K562 (cell line): Measurements from ENCODE around the gene LRRC75A. TPM values are rescaled to one million over a fixed set of nuclear protein-coding genes. Genes with fewer than 3 reads are reported as not detected.

Source experiments
- CEBPB ChIP-seq: fragments of 450-650 bp; IDR thresholded peaks from 2 replicates; pipeline ENCODE4 v1.6.1; 2016; ENCODE audit warnings: missing genetic modification characterization, missing compliant biosample characterization
- CHD2 ChIP-seq: IDR thresholded peaks from 2 replicates; pipeline ENCODE4 v1.6.1; 2011; ENCODE audit warnings: low read depth, low read length
- EGR1 ChIP-seq: fragments of 450-650 bp; conservative IDR thresholded peaks from 2 replicates; pipeline ENCODE4 v1.6.1; 2017; ENCODE audit warnings: mild to moderate bottlenecking
- EWSR1 ChIP-seq: fragments of 450-650 bp; IDR thresholded peaks from 2 replicates; pipeline ENCODE4 v1.6.1; 2018; ENCODE audit warnings: borderline replicate concordance, mild to moderate bottlenecking, low read depth, moderate library complexity; ENCODE audit not compliant: partially characterized antibody
- FOXA1 ChIP-seq: fragments of 450-650 bp; IDR thresholded peaks from 2 replicates; pipeline ENCODE4 v1.6.1; 2016; ENCODE audit warnings: mild to moderate bottlenecking, borderline replicate concordance
- GATAD2B ChIP-seq: fragments of 450-650 bp; IDR thresholded peaks from 2 replicates; pipeline ENCODE4 v1.6.1; 2017; ENCODE audit warnings: mild to moderate bottlenecking, borderline replicate concordance
- HMBOX1 ChIP-seq: sonication (generic); IDR thresholded peaks from 2 replicates; pipeline ENCODE4 v1.6.1; 2016
- JUND ChIP-seq, 2 experiments: IDR thresholded peaks; 2 replicates in 1 of 2; 3 replicates in 1 of 2; pipeline ENCODE4 v1.6.1; 2011; ENCODE audit warnings: borderline replicate concordance in 2 of 2, low read depth in 2 of 2, low read length in 2 of 2, improper control_type of control experiment in 1 of 2, missing biosample characterization in 1 of 2, missing genetic modification characterization in 1 of 2, missing genetic modification reagents in 1 of 2
- LCOR ChIP-seq: sonication (generic); formaldehyde crosslinking; IDR thresholded peaks from 2 replicates; pipeline ENCODE4 v1.8.0; 2022; ENCODE audit warnings: mild to moderate bottlenecking, missing genetic modification reagents
- NELFE ChIP-seq: IDR thresholded peaks from 2 replicates; pipeline ENCODE4 v1.6.1; 2011; ENCODE audit warnings: mild to moderate bottlenecking; ENCODE audit not compliant: insufficient read depth, insufficient read length
- NR2C2 ChIP-seq, 2 experiments: fragments of 200-800 bp in 1 of 2; sonication (Bioruptor generic) in 1 of 2; sonication (generic) in 1 of 2; formaldehyde crosslinking in 1 of 2; IDR thresholded peaks; 2 replicates each; pipeline versions ENCODE4 v1.6.1 to v1.8.0; 2016 to 2022; ENCODE audit warnings: mild to moderate bottlenecking in 1 of 2, missing compliant biosample characterization in 1 of 2, missing genetic modification characterization in 1 of 2, missing genetic modification reagents in 1 of 2
- NR4A1 ChIP-seq, 2 experiments: fragments of 250-450 bp in 1 of 2; fragments of 450-650 bp in 1 of 2; sonication (Bioruptor Pico) in 1 of 2; IDR thresholded peaks; 2 replicates each; pipeline versions ENCODE4 v1.4.0 to v1.6.1; 2016 to 2020; ENCODE audit warnings: mild to moderate bottlenecking in 2 of 2, missing compliant biosample characterization in 1 of 2, missing genetic modification characterization in 1 of 2, moderate library complexity in 1 of 2
- SMARCC2 ChIP-seq: fragments of 450-650 bp; IDR thresholded peaks from 2 replicates; pipeline ENCODE4 v1.6.1; 2017; ENCODE audit warnings: antibody characterized with exemption, moderate library complexity, mild to moderate bottlenecking, low read depth
- SOX6 ChIP-seq: fragments of 450-650 bp; IDR thresholded peaks from 2 replicates; pipeline ENCODE4 v1.6.1; 2014; ENCODE audit warnings: mild to moderate bottlenecking
- SUPT5H ChIP-seq: fragments of 450-650 bp; IDR thresholded peaks from 2 replicates; pipeline ENCODE4 v1.6.1; 2016
- TAL1 ChIP-seq: fragments of 450-650 bp; IDR thresholded peaks from 2 replicates; pipeline ENCODE4 v1.6.1; 2016; ENCODE audit warnings: mild to moderate bottlenecking
- YBX1 ChIP-seq: fragments of 450-650 bp; IDR thresholded peaks from 2 replicates; pipeline ENCODE4 v1.7.1; 2016; ENCODE audit warnings: mild to moderate bottlenecking
- polyA plus RNA-seq, 8 experiments: library from polyadenylated mRNA; depleted of rRNA in 4 of 8; stranded (reverse) in 5 of 8; unstranded in 3 of 8; fragments of >200 nt; fragmentation: Nextera tagmentation in 2 of 8; fragmentation: Illumina TruSeq in 1 of 8; extraction: Ambion mirVana in 2 of 8; extraction: Trizol in 1 of 8; gene quantifications; 2 replicates each; pipeline versions ENCODE4 v1.2.1 to v1.2.3, GENCODE V29; 2011 to 2014; ENCODE audit warnings: inconsistent platforms in 1 of 8, missing spikeins in 1 of 8
- total RNA-seq, 7 experiments: library from RNA; depleted of rRNA in 6 of 7; stranded (reverse); fragments of >200 nt in 6 of 7; fragmentation: Illumina TruSeq in 2 of 7; extraction: Trizol in 2 of 7; gene quantifications; 2 replicates each; pipeline versions ENCODE4 v1.2.1 to v1.2.3, GENCODE V29; 2011 to 2021; ENCODE audit warnings: low replicate concordance in 1 of 7
- TF ChIP-seq, protein P1 (sequence below): fragments of 450-650 bp; IDR thresholded peaks from 2 replicates; pipeline ENCODE4 v1.6.1; 2017; ENCODE audit warnings: antibody characterized with exemption, mild to moderate bottlenecking
- TF ChIP-seq, protein P2 (sequence below): IDR thresholded peaks from 2 replicates; pipeline ENCODE4 v1.6.1; 2011; ENCODE audit not compliant: insufficient read length; ENCODE audit errors: extremely low read depth
- TF ChIP-seq, protein P3 (sequence below): fragments of 450-650 bp; formaldehyde crosslinking; IDR thresholded peaks from 2 replicates; pipeline ENCODE4 v1.4.0; 2022; ENCODE audit warnings: missing genetic modification characterization

LRRC75A gene
- total and polyA plus RNA-seq, 9 of the 15 experiments (the other 6 are each of a cell fraction or from before 2014, with no cell fraction given), result 0.04 to 0.34 (median 0.08) TPM; not detected in 5

GRCh38 chr17:16415031-16415924, 76.7 kb downstream of the LRRC75A start, which contains the start of gene TRPV2 (continued):
- TF ChIP-seq, protein P1, sequence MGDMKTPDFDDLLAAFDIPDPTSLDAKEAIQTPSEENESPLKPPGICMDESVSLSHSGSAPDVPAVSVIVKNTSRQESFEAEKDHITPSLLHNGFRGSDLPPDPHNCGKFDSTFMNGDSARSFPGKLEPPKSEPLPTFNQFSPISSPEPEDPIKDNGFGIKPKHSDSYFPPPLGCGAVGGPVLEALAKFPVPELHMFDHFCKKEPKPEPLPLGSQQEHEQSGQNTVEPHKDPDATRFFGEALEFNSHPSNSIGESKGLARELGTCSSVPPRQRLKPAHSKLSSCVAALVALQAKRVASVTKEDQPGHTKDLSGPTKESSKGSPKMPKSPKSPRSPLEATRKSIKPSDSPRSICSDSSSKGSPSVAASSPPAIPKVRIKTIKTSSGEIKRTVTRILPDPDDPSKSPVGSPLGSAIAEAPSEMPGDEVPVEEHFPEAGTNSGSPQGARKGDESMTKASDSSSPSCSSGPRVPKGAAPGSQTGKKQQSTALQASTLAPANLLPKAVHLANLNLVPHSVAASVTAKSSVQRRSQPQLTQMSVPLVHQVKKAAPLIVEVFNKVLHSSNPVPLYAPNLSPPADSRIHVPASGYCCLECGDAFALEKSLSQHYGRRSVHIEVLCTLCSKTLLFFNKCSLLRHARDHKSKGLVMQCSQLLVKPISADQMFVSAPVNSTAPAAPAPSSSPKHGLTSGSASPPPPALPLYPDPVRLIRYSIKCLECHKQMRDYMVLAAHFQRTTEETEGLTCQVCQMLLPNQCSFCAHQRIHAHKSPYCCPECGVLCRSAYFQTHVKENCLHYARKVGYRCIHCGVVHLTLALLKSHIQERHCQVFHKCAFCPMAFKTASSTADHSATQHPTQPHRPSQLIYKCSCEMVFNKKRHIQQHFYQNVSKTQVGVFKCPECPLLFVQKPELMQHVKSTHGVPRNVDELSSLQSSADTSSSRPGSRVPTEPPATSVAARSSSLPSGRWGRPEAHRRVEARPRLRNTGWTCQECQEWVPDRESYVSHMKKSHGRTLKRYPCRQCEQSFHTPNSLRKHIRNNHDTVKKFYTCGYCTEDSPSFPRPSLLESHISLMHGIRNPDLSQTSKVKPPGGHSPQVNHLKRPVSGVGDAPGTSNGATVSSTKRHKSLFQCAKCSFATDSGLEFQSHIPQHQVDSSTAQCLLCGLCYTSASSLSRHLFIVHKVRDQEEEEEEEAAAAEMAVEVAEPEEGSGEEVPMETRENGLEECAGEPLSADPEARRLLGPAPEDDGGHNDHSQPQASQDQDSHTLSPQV, result peak; percentile 27; the same call in 1 of the 2 replicates
- no peak for TF ChIP-seq SMARCC2
- TF ChIP-seq EWSR1, result no peak
- TF ChIP-seq JUND (IDR thresholded peaks at IDR 0.05; ENCODE audit: borderline replicate concordance, low read depth, low read length), result no peak
- TF ChIP-seq JUND (tag; IDR thresholded peaks at IDR 0.05; ENCODE audit: borderline replicate concordance, low read depth, low read length), result no peak; the same call in 2 of the 3 replicates
- no peak for TF ChIP-seq SOX6
- TF ChIP-seq FOXA1, result no peak
- no peak for TF ChIP-seq CEBPB (tag)
- no peak for TF ChIP-seq YBX1
- peak; percentile 75 for TF ChIP-seq SUPT5H
- no peak for TF ChIP-seq HMBOX1
- TF ChIP-seq, protein P2, sequence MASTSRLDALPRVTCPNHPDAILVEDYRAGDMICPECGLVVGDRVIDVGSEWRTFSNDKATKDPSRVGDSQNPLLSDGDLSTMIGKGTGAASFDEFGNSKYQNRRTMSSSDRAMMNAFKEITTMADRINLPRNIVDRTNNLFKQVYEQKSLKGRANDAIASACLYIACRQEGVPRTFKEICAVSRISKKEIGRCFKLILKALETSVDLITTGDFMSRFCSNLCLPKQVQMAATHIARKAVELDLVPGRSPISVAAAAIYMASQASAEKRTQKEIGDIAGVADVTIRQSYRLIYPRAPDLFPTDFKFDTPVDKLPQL, result no peak
- TF ChIP-seq NR4A1 (CRISPR knock-in tag; IDR thresholded peaks at IDR 0.05), result no peak
- TF ChIP-seq NR4A1 (tag; IDR thresholded peaks at IDR 0.05), result no peak
- TF ChIP-seq TAL1, result no peak
- no peak for TF ChIP-seq NELFE
- 0 out of 2 replicates have a peak, but pooled peaks have one; percentile 33 for TF ChIP-seq NR2C2 (CRISPR knock-in tag; IDR thresholded peaks at IDR 0.05)
- no peak for TF ChIP-seq NR2C2 (tag; IDR thresholded peaks at IDR 0.05)
- TF ChIP-seq LCOR, result no peak
- 0 out of 2 replicates have a peak, but pooled peaks have one; percentile 21 for TF ChIP-seq EGR1
- TF ChIP-seq, protein P3, sequence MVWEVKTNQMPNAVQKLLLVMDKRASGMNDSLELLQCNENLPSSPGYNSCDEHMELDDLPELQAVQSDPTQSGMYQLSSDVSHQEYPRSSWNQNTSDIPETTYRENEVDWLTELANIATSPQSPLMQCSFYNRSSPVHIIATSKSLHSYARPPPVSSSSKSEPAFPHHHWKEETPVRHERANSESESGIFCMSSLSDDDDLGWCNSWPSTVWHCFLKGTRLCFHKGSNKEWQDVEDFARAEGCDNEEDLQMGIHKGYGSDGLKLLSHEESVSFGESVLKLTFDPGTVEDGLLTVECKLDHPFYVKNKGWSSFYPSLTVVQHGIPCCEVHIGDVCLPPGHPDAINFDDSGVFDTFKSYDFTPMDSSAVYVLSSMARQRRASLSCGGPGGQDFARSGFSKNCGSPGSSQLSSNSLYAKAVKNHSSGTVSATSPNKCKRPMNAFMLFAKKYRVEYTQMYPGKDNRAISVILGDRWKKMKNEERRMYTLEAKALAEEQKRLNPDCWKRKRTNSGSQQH, result no peak
- no peak for TF ChIP-seq CHD2
- no peak for TF ChIP-seq GATAD2B
